Trophoblast cell (in vitro differentiated cells and primary cell): ENCODE data around the gene HTRA3.

Experiments
- DNase-seq, 2 donors: peaks; one replicate each; pipeline ENCODE4 v3.0.0-alpha.2; 2016
- H2AFZ ChIP-seq: 2 replicates; pipeline ENCODE4 v1.6.1; 2013; ENCODE audit warnings: low read length, moderate library complexity, mild to moderate bottlenecking; ENCODE audit not compliant: insufficient read depth, poor library complexity
- H2AK5ac ChIP-seq: 2 replicates; pipeline ENCODE4 v1.6.1; 2013; ENCODE audit warnings: mild to moderate bottlenecking, low read length
- H2BK120ac ChIP-seq: 2 replicates; pipeline ENCODE4 v1.6.1; 2013; ENCODE audit warnings: low read length, mild to moderate bottlenecking, moderate library complexity; ENCODE audit not compliant: insufficient read depth, poor library complexity
- H2BK12ac ChIP-seq: 2 replicates; pipeline ENCODE4 v1.6.1; 2013; ENCODE audit warnings: mild to moderate bottlenecking, low read length, moderate library complexity
- H2BK5ac ChIP-seq: 2 replicates; pipeline ENCODE4 v1.6.1; 2013; ENCODE audit warnings: low read length, low read depth, moderate library complexity, mild to moderate bottlenecking; ENCODE audit not compliant: poor library complexity
- H3K14ac ChIP-seq: 2 replicates; pipeline ENCODE4 v1.6.1; 2013; ENCODE audit warnings: mild to moderate bottlenecking, low read length
- H3K18ac ChIP-seq: 2 replicates; pipeline ENCODE4 v1.6.1; 2013; ENCODE audit warnings: mild to moderate bottlenecking, low read length
- H3K23ac ChIP-seq: 2 replicates; pipeline ENCODE4 v1.6.1; 2013; ENCODE audit warnings: low read length
- H3K27ac ChIP-seq: 2 replicates; pipeline ENCODE4 v1.5.1; 2013; ENCODE audit warnings: low read depth, mild to moderate bottlenecking, inconsistent platforms, low read length, moderate library complexity
- H3K27me3 ChIP-seq: 2 replicates; pipeline ENCODE4 v1.6.1; 2013; ENCODE audit warnings: inconsistent platforms, mild to moderate bottlenecking, low read length, moderate library complexity; ENCODE audit not compliant: insufficient read depth
- H3K36me3 ChIP-seq, 2 experiments: 1 replicate in 1 of 2; 2 replicates in 1 of 2; pipeline ENCODE4 v1.6.1; 2013; ENCODE audit warnings: low read length in 2 of 2, mild to moderate bottlenecking in 2 of 2, moderate library complexity in 1 of 2; ENCODE audit not compliant: insufficient read depth in 2 of 2, control insufficient read depth in 1 of 2
- H3K4ac ChIP-seq: 2 replicates; pipeline ENCODE4 v1.6.1; 2013; ENCODE audit warnings: low read depth, mild to moderate bottlenecking, low read length, moderate library complexity
- H3K4me1 ChIP-seq, 2 experiments: 1 replicate in 1 of 2; 2 replicates in 1 of 2; pipeline ENCODE4 v1.6.1; 2013; ENCODE audit warnings: low read length in 2 of 2, mild to moderate bottlenecking in 2 of 2, moderate library complexity in 1 of 2; ENCODE audit not compliant: insufficient read depth in 2 of 2, control insufficient read depth in 1 of 2
- H3K4me2 ChIP-seq: 2 replicates; pipeline ENCODE4 v1.6.1; 2013; ENCODE audit warnings: inconsistent platforms, mild to moderate bottlenecking, low read length, moderate library complexity
- H3K4me3 ChIP-seq: 2 replicates; pipeline ENCODE4 v1.5.1; 2013; ENCODE audit warnings: mild to moderate bottlenecking, low read depth, low read length, inconsistent platforms
- H3K79me1 ChIP-seq: one replicate; pipeline ENCODE4 v1.6.1; 2013; ENCODE audit warnings: low read length
- H3K79me2 ChIP-seq: 2 replicates; pipeline ENCODE4 v1.6.1; 2013; ENCODE audit warnings: low read length, mild to moderate bottlenecking; ENCODE audit not compliant: control insufficient read depth, insufficient read depth, poor library complexity
- H3K9ac ChIP-seq: 2 replicates; pipeline ENCODE4 v1.6.1; 2013; ENCODE audit warnings: mild to moderate bottlenecking, low read length
- H3K9me3 ChIP-seq: 2 replicates; pipeline ENCODE4 v1.6.1; 2013; ENCODE audit warnings: low read depth, mild to moderate bottlenecking, control low read depth, inconsistent platforms, low read length; ENCODE audit not compliant: insufficient read depth
- H4K12ac ChIP-seq: 2 replicates; pipeline ENCODE4 v1.6.1; 2013; ENCODE audit warnings: low read depth, mild to moderate bottlenecking, low read length, moderate library complexity
- H4K8ac ChIP-seq: 2 replicates; pipeline ENCODE4 v1.6.1; 2013; ENCODE audit warnings: low read depth, mild to moderate bottlenecking, low read length, moderate library complexity
- H4K91ac ChIP-seq: one replicate; pipeline ENCODE4 v1.6.1; 2013; ENCODE audit warnings: low read depth, mild to moderate bottlenecking, low read length, moderate library complexity
- WGBS: extraction: QIAGEN DNeasy Blood & Tissue Kit; methylation state at CpG from one replicate; pipeline ENCODE4 v1.1.7; 2013; ENCODE audit warnings: missing lambda C conversion rate; ENCODE audit not compliant: insufficient read length, insufficient coverage; ENCODE audit errors: extremely low coverage; 5-methylcytosine and 5-hydroxymethylcytosine counted together

Gene HTRA3

GRCh38 chr4:8341691-8342090 lies 72.1 kb downstream of the HTRA3 start:
- Histone ChIP-seq H3K9me3 (no peaks in the 10 kb centered on the region), H4K8ac (no peak overlapping the region), H3K9ac (no peak overlapping the region), H3K79me2 (no peaks in the 10 kb centered on the region), H2AFZ (peak overlapping the region; percentile 0), H3K4me3 (no peak overlapping the region), H3K23ac (no peak overlapping the region), H2BK12ac (no peak overlapping the region), H3K79me1 (peaks cover 2% of the 10 kb centered on the region), H3K18ac (no peak overlapping the region), H3K36me3 (no peaks in the 10 kb centered on the region), H4K12ac (no peak overlapping the region), H3K14ac (no peak overlapping the region), H3K27me3 (no peaks in the 10 kb centered on the region), H2BK120ac (no peak overlapping the region), H4K91ac (no peak overlapping the region), H3K4me2 (no peak overlapping the region), H2AK5ac (no peak overlapping the region), H3K27ac (no peak overlapping the region), H3K4me1 (peaks cover 7 to 8% of the 10 kb centered on the region in 2 experiments), H3K4ac (no peak overlapping the region), H2BK5ac (no peak overlapping the region)
- no peak for DNase-seq
- no CpG with 5 or more reads among the region's 10 CpGs for WGBS

- H3K23ac ChIP-seq, result no peak overlapping the region
- no CpG with 5 or more reads among the region's 16 CpGs for WGBS
- peaks cover 8 to 9% of the 10 kb centered on the region in 2 experiments for H3K4me1 ChIP-seq
- no peak overlapping the region for H3K4ac ChIP-seq
- no peak overlapping the region for H4K8ac ChIP-seq
- no peak overlapping the region for H4K91ac ChIP-seq
- H3K18ac ChIP-seq, result no peak overlapping the region
- no peak overlapping the region for H3K27ac ChIP-seq
- H2AK5ac ChIP-seq, result no peak overlapping the region
- H3K4me3 ChIP-seq, result no peak overlapping the region
- H3K79me2 ChIP-seq, result no peaks in the 10 kb centered on the region
- H3K36me3 ChIP-seq, result no peaks in the 10 kb centered on the region
- H3K27me3 ChIP-seq, result no peaks in the 10 kb centered on the region
- H2AFZ ChIP-seq, result peak overlapping the region; percentile 20
- DNase-seq, result no peak
- H2BK5ac ChIP-seq, result no peak overlapping the region
- H2BK12ac ChIP-seq, result no peak overlapping the region
- peaks cover 2% of the 10 kb centered on the region for H3K79me1 ChIP-seq
- H3K9ac ChIP-seq, result no peak overlapping the region
- H2BK120ac ChIP-seq, result no peak overlapping the region
- peak overlapping the region; percentile 17 for H3K14ac ChIP-seq
- no peak overlapping the region for H3K4me2 ChIP-seq
- no peaks in the 10 kb centered on the region for H3K9me3 ChIP-seq
- no peak overlapping the region for H4K12ac ChIP-seq
Measured at GRCh38 chr4:8342651-8343261, 73.2 kb downstream of the HTRA3 start.

GRCh38 chr4:8343262-8343966 lies 73.9 kb downstream of the HTRA3 start:
- Histone ChIP-seq H3K4me1 (peaks cover 8 to 9% of the 10 kb centered on the region in 2 experiments), H3K4me2 (no peak overlapping the region), H3K27ac (no peak overlapping the region), H4K91ac (no peak overlapping the region), H3K23ac (no peak overlapping the region), H3K4me3 (no peak overlapping the region), H3K79me2 (no peaks in the 10 kb centered on the region), H2BK12ac (peak overlapping the region; percentile 34), H3K18ac (no peak overlapping the region), H3K79me1 (peaks cover 2% of the 10 kb centered on the region), H4K8ac (peak overlapping the region; percentile 10), H2BK120ac (no peak overlapping the region), H2AFZ (no peak overlapping the region), H3K9ac (no peak overlapping the region), H2BK5ac (no peak overlapping the region), H3K27me3 (no peaks in the 10 kb centered on the region), H3K9me3 (no peaks in the 10 kb centered on the region), H3K14ac (peak overlapping the region; percentile 17), H2AK5ac (peak overlapping the region; percentile 23), H4K12ac (no peak overlapping the region), H3K4ac (no peak overlapping the region), H3K36me3 (no peaks in the 10 kb centered on the region)
- no peak for DNase-seq
- WGBS, result no CpG with 5 or more reads among the region's 28 CpGs

GRCh38 chr4:8343967-8344331 lies 74.4 kb downstream of the HTRA3 start:
- no peak overlapping the region for H2BK5ac ChIP-seq
- no peak for DNase-seq
- no peaks in the 10 kb centered on the region for H3K36me3 ChIP-seq
- H3K18ac ChIP-seq, result no peak overlapping the region
- no peak overlapping the region for H3K27ac ChIP-seq
- H3K4me3 ChIP-seq, result no peak overlapping the region
- WGBS, result no CpG with 5 or more reads among the region's 11 CpGs
- no peak overlapping the region for H3K23ac ChIP-seq
- no peaks in the 10 kb centered on the region for H3K9me3 ChIP-seq
- H3K79me1 ChIP-seq, result peaks cover 2% of the 10 kb centered on the region
- H3K14ac ChIP-seq, result no peak overlapping the region
- H3K4ac ChIP-seq, result no peak overlapping the region
- H3K9ac ChIP-seq, result no peak overlapping the region
- no peak overlapping the region for H2AFZ ChIP-seq
- H4K12ac ChIP-seq, result no peak overlapping the region
- H3K79me2 ChIP-seq, result no peaks in the 10 kb centered on the region
- no peak overlapping the region for H2BK120ac ChIP-seq
- peaks cover 8 to 9% of the 10 kb centered on the region in 2 experiments for H3K4me1 ChIP-seq
- H3K27me3 ChIP-seq, result no peaks in the 10 kb centered on the region
- H4K91ac ChIP-seq, result no peak overlapping the region
- no peak overlapping the region for H4K8ac ChIP-seq
- H2BK12ac ChIP-seq, result no peak overlapping the region
- H3K4me2 ChIP-seq, result no peak overlapping the region
- no peak overlapping the region for H2AK5ac ChIP-seq
